Body of pancreas (tissue), 4 donors: ENCODE data around the gene TNIK. TPM values are rescaled to one million over a fixed set of nuclear protein-coding genes. Genes with fewer than 3 reads are reported as not detected.

Source experiments
- ATAC-seq: fragments of 150-250 bp; one replicate; pipeline ENCODE4 v1.9.1; 2016
- DNase-seq, 4 donors: peaks; one replicate each; pipeline ENCODE4 v3.0.0-alpha.2; 2019
- H3K27ac ChIP-seq, 4 donors: fragments of 200-600 bp; sonication (generic); 1 replicate in 3 of 4; 2 replicates in 1 of 4; pipeline versions ENCODE4 v1.5.1 to v1.6.1; 2016 to 2019; ENCODE audit warnings: mild to moderate bottlenecking in 1 of 4, mixed read lengths in 1 of 4, moderate library complexity in 1 of 4
- H3K27me3 ChIP-seq, 2 donors: fragments of 200-600 bp; sonication (generic); one replicate each; pipeline ENCODE4 v1.6.0; 2016; ENCODE audit warnings: mild to moderate bottlenecking in 1 of 2
- H3K36me3 ChIP-seq, 2 donors: fragments of 200-600 bp; sonication (generic); replicated peaks in 1 of 2; 2 replicates each; pipeline ENCODE4 v1.5.1; 2016; ENCODE audit warnings: low read depth in 2 of 2; ENCODE audit not compliant: insufficient read depth in 1 of 2
- H3K4me1 ChIP-seq: fragments of 200-600 bp; sonication (generic); one replicate; pipeline ENCODE4 v1.6.0; 2016
- H3K4me3 ChIP-seq, 2 donors: fragments of 200-600 bp; sonication (generic); 1 replicate in 1 of 2; 2 replicates in 1 of 2; pipeline ENCODE4 v1.5.1; 2016 to 2019
- H3K9me3 ChIP-seq, 3 donors: fragments of 200-600 bp; sonication (generic); 1 replicate in 2 of 3; 2 replicates in 1 of 3; pipeline ENCODE4 v1.5.1; 2016
- CTCF ChIP-seq, 7 experiments: fragments of 450-650 bp in 4 of 7; fragments of 200-600 bp in 3 of 7; sonication (generic) in 3 of 7; IDR thresholded peaks; one replicate each; pipeline ENCODE4 v1.5.1; 2016 to 2019; ENCODE audit warnings: antibody characterized with exemption in 7 of 7
- POLR2A ChIP-seq, 3 donors: fragments of 450-650 bp; IDR thresholded peaks; one replicate each; pipeline ENCODE4 v1.6.1; 2016; ENCODE audit warnings: antibody characterized with exemption in 3 of 3, mild to moderate bottlenecking in 2 of 3
- WGBS, 2 donors: methylation state at CpG; one replicate each; pipeline ENCODE4 v1.1.5; 2017; 5-methylcytosine and 5-hydroxymethylcytosine counted together
- intact Hi-C: fragments of 100-400 bp; cut with DNase I; formaldehyde crosslinking; loops from one replicate; pipeline ENCODE4 v1.15.1; 2023
- total RNA-seq, 2 donors: library from RNA; depleted of rRNA; stranded (reverse); fragments of >200 nt; gene quantifications; one replicate each; pipeline ENCODE4 v1.1.0, GENCODE V29; 2016

Gene TNIK
- total RNA-seq, 2 donors from 2014 or later: 7.6 to 9.6 TPM

- Histone ChIP-seq H3K36me3 (no peaks in the 10 kb centered on the region), H3K27ac (peak overlapping the region in 2 of 4 donors; percentile 10 to 20), H3K9me3 (no peaks in the 10 kb centered on the region), H3K4me1 (peaks cover 13% of the 10 kb centered on the region), H3K4me3 (no peak overlapping the region), H3K27me3 (no peaks in the 10 kb centered on the region)
- DNase-seq: peak in 2 of 4 donors; percentile 18 to 31
- WGBS, 2 donors: 56 to 71% methylated on average over 11 of the region's 11 CpGs
- intact Hi-C loops: no loop called here
- peak; percentile 59 for ATAC-seq
- TF ChIP-seq POLR2A (IDR thresholded peaks at IDR 0.05) (no peak), CTCF (IDR thresholded peaks at IDR 0.05) (no peak)
Measured at GRCh38 chr3:171375666-171376595, 84.3 kb downstream of the TNIK start.

- intact Hi-C loops: no loop called here
- no peak for DNase-seq
- H3K27ac ChIP-seq: no peak overlapping the region
Measured at GRCh38 chr3:171374661-171375285, 85.4 kb downstream of the TNIK start.

DNA sequence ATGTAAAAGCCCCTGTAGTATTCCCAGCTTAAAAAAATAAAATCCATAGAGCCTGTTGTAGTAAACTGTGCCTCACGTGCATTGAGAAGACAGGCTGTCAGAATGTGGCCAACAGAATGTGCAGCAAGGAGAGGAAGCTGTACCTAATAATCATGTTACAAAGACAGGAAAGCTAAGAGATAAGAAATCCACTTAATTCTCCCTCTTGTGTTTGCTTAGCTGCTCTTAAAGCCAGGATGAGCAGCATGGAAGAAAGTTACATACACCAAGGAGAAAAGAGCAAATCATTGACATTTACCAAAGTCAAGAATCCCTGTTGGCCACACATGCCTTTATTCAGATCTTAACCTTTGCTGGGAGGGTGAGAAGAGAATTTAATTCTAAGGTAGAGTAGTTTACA lies 85.9 kb downstream of the TNIK start:
- H3K27ac ChIP-seq: no peak overlapping the region
- H3K36me3 ChIP-seq: no peaks in the 10 kb centered on the region

More at GRCh38 chr3:171374661-171375285, 85.4 kb downstream of the TNIK start:
- H3K4me1 ChIP-seq: peaks cover 13% of the 10 kb centered on the region
- TF ChIP-seq POLR2A (IDR thresholded peaks at IDR 0.05) (no peak), CTCF (IDR thresholded peaks at IDR 0.05) (no peak)
- H3K36me3 ChIP-seq: no peaks in the 10 kb centered on the region
- no peak overlapping the region for H3K4me3 ChIP-seq
- no peaks in the 10 kb centered on the region for H3K27me3 ChIP-seq
- no peak for ATAC-seq
- 46 to 47% methylated on average over 3 of the region's 3 CpGs for WGBS, 2 donors
- no peaks in the 10 kb centered on the region for H3K9me3 ChIP-seq

GRCh38 chr3:171373711-171374110 lies 86.5 kb downstream of the TNIK start:
- no peaks in the 10 kb centered on the region for H3K9me3 ChIP-seq
- no peak for ATAC-seq
- H3K27me3 ChIP-seq: no peaks in the 10 kb centered on the region
- WGBS, 2 donors: 84 to 100% methylated on average over 2 of the region's 2 CpGs
- no peaks in the 10 kb centered on the region for H3K36me3 ChIP-seq
- no peak for DNase-seq
- intact Hi-C loops: no loop called here
- no peak overlapping the region for H3K27ac ChIP-seq
- TF ChIP-seq POLR2A (IDR thresholded peaks at IDR 0.05) (no peak), CTCF (IDR thresholded peaks at IDR 0.05) (no peak)
- peaks cover 13% of the 10 kb centered on the region for H3K4me1 ChIP-seq
- H3K4me3 ChIP-seq: no peak overlapping the region

More for the DNA sequence above, 85.9 kb downstream of the TNIK start:
- no peaks in the 10 kb centered on the region for H3K27me3 ChIP-seq
- TF ChIP-seq CTCF (IDR thresholded peaks at IDR 0.05) (no peak), POLR2A (IDR thresholded peaks at IDR 0.05) (no peak)
- peaks cover 13% of the 10 kb centered on the region for H3K4me1 ChIP-seq
- DNase-seq: no peak
- H3K4me3 ChIP-seq: no peak overlapping the region
- 56 to 64% methylated on average over 1 of the region's 1 CpG for WGBS, 2 donors
- no peaks in the 10 kb centered on the region for H3K9me3 ChIP-seq
- intact Hi-C loops: no loop called here
- no peak for ATAC-seq
